HG03159 (cell line): ENCODE results near the gene SPSB3.
A peak's percentile ranks its signal among the peaks of the same experiment; 100 is the strongest.

Source experiments
- ATAC-seq: cut with Tn5 transposase; IDR thresholded peaks from one replicate; pipeline ENCODE4 v1.9.1; 2021; ENCODE audit warnings: mild to moderate bottlenecking, moderate library complexity; ENCODE audit not compliant: unreplicated experiment

SPSB3 gene

DNA sequence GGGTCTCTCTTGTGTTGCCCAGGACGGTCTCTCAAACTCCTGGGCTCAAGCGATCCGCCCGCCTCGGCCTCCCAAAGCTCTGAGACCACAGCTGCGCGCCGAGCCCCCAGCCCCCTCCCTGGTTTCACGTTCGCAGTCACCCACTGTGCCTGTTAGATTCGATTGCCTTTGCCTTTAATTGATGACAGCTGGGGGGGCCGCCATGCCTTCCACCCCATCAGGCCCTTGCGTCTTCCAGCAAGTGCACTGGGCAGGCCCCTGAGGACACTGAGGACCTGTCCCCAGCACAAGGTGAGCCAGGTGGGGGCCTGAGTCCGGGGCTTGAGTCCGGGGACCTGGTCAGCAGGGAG is 7.9 kb upstream of the SPSB3 start:
- ATAC-seq = no peak

DNA sequence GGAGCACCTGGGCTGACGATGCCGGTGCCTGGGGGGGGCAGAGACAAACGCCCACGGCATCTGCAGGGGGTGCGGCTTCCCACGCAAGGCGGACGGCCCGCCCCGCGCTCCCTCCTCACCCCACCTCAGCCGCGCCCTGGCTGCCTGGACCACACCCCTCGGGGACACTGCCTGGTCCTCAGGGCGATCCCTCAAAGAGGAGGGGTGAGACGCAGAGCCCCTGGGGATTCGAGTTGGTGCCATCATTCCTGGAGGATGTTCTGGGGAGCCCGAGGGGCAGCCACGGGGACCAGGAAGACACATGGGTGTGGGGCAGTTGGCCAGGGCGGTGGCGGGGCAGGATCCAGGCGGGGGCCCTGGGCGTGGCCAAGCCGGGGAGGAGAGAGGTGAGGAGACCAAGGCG is 7.3 kb upstream of the SPSB3 start:
- ATAC-seq = no peak

DNA sequence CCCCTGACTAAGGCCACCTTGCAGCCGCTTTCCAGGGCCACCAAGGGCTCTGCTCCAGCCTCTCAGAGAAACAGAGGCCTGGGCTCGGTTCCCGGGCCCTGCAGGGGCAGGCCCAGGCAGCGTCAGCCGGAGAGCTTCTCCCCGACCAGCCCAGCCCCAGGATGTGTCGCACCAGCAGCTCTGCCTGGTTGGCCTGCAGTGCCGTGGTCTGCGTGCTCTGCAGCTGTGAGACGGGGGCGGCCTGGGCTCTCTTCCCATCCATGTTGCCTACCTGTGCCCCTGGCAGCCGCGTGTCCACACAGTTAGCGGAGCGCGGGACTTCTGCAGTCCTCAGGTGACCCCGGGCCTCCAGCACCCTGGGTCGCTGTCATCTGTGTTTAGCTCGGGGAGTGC is 6.3 kb upstream of the SPSB3 start:
- ATAC-seq = no peak

DNA sequence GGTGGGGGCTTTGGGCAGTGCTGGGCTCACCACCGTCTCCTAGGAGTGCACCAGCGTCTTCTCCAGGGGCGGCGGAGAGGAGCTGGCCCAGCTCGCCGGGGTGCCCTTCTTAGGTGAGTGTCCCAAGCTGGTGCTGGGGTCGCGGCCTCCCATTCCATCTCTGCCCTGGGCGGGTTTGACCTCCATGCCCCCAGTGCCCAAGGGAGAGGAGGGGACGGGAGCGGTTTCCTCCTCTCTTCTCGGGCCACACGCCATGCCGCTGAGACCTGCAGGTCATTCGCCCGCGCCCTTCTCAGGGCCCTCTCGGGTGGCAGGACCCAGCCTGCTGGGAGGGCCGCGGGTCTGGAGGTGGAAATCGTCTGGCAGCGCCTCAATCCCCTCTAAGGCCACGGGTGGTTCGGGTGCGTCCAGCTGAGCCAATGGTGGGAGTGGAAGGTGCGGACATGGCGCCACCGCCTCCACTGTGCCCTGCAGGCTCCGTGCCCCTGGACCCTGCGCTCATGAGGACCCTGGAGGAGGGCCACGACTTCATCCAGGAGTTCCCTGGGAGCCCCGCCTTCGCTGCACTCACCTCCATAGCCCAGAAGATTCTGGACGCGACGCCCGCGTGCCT is 5.8 kb upstream of the SPSB3 start:
- ATAC-seq = no peak

DNA sequence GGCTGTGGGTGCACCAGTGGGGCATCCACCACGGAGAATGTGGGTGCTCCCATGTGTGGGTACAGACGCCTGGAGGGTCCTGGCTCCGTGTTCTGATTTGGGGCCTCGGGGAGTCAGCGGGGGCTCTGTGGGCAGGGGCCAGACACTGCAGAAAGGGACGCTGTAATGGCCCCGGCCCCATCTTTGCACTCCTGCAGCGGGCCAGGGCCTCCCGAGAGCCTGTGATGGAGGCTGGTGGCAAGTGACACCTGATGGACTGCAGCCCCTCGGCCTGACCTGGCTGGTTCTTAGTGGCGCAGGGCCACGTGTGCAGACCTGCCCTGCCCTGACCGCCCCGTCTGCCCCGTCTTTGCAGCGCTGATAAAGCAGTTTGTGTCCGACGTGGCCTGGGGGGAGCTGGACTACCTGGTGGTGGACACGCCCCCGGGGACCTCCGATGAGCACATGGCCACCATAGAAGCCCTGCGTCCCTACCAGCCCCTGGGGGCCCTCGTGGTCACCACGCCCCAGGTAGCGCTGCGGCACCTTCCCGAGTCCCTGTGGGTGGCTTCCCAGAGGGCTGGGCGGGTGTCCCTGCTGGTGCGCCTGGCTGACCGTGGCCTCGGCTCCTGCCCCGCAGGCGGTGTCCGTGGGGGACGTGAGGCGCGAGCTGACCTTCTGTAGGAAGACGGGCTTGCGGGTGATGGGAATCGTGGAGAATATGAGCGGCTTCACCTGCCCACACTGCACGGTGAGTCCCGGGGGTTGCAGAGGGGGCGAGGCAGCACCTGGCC is 5.1 kb upstream of the SPSB3 start:
- no peak for ATAC-seq

DNA sequence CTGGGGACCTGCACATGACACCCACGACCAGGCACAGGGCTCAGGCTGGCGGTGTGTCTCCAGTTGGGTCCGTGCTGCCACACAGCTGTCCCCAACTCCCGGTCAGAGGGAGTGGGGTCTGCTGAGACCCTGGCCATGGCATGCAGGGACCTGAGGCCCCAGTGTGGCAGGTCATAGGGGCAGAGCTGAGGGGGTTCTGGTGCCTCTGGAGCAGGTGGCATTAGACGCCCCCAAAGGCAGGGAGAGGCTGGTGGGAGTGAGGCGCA is 4.6 kb upstream of the SPSB3 start:
- ATAC-seq = no peak

DNA sequence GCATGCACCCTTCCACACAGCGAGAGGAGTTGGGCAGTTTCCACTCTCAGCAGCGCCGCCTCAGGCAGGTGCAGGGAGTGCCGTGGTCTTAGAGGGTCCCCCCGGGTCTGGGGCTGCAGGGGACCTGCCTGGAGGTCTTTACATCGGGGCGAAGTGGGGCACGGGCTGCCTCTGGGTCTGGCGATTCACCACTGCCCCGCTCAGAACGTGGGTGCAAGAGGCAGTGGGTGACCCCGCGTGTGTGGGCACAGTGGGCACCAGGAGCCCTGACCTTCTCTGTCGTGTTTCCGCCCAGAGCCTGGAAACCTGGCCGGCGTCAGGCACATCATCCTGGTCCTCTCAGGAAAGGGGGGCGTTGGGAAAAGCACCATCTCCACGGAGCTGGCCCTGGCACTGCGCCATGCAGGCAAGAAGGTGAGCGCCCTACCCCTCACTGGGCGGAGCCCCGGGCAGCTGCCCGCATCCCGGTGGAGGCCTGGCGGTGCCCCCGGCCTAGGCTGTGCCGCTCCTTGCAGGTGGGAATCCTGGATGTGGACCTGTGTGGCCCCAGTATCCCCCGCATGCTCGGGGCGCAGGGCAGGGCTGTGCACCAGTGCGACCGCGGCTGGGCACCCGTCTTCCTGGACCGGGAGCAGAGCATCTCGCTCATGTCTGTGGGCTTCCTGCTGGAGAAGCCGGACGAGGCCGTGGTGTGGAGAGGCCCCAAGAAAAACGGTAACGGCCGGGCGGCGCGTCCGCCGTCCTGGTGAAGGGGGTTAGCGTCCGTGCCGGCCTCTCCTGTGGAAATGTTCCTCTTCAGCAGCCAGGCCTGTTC is 4.1 kb upstream of the SPSB3 start:
- ATAC-seq = no peak

DNA sequence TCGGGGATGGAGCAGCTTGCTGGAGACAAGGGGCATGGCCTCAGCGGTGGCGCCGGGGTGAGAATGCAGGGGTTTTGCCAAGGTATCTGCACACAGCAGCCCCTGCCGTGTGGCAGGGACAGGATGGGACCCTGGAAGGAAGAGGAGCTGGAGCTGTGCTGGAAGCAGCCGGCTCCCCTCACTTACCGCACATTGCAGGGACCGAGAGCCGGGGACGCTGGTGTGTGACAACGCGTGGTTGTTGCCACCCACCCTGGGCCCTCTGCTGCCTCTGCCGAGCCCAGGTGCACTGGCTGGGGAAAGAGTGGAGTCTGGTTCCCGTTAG is 3.4 kb upstream of the SPSB3 start:
- ATAC-seq = no peak

DNA sequence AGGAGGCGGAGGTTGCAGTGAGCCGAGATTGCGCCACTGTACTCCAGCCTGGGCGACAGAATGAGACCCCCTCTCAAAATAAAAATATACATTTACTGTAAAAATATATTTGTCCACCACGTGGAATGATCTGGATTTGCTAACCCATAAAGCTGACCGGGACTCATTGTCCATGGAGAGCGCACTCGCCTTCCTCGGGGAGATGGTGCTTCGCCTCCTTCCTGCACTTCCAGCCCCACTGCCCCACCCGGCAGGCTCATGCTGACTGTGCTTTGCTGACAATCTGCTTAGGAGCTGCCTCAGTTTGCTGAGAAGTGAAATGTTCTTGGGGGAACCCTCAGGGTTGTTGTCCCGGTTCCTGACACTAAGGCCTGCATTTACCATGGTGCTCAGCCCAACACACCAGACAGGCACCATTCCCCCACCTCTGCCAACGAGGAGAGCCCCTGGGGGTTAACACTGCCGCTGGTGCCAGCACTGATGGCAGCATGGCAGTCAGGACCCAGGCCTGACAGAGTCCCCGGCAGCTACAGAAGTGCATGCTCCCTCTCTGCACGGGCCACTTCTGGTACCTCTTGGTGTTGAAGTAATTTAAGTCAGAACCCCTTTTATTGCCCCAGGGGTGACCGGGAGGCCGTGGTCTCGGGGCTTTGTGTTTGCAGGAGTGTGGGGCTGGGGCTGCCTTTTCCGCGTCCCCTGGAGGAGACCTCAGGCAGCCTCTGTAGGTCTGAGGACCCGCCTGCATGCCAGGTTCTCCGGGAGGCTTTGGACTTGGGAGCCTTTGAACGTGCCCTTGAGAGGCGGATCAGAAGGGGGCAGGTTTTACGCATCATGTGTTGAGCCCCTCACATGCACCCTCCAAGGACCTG is 2.8 kb upstream of the SPSB3 start:
- ATAC-seq = no peak

DNA sequence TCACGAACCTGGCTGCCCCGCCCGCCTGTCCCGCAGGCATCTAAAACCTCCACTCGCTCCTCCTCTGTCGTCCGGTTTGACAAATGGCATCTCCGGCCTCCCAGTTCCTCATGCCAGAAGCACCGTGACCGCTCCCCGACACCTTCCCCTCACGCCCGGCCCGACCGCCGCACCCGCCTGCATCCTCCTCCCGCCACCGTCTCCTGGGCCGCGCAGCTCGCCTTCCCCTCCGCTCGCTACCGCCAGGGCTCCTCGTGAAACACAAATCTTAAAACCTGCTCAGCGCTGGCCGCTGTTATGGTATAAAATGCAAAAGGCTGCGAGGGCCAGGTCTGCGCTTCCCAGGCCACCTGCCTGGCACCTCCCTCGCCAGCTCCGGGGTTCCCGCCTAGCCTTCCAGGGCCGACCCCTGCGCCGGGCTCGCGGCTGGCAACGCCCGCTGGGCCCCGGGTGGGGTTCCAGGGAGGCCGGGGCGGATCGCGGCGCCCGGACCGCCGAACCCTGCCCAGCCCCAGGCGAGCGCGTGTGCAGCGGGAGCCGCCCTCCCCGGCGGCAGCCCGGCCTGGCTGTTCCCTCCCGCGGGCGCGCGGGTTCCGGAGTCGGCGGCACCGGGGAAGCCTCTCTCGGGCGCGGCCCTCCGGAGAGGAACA is 488 bp downstream of the SPSB3 start:
- peak; percentile 9 for ATAC-seq

DNA sequence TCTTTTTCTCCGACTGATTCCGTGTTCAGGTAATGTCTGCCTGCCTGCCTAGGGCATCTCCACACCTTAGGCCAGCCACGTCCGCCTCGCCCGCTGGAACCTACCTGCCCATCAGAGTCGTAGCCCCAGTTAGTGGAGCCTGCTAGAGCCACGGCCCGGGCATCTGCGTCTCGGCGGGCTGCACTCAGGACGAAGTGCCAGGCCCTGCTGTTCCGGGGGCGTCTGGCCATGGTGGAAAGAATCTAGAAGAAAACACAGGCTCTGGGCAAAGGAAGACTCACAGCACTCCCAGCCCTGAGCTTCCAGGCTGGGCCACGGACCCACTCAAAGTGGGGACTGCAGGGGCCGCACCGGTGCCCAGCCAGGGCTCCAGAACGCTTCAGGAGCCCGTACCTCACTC is 1.1 kb downstream of the SPSB3 start:
- ATAC-seq = no peak

DNA sequence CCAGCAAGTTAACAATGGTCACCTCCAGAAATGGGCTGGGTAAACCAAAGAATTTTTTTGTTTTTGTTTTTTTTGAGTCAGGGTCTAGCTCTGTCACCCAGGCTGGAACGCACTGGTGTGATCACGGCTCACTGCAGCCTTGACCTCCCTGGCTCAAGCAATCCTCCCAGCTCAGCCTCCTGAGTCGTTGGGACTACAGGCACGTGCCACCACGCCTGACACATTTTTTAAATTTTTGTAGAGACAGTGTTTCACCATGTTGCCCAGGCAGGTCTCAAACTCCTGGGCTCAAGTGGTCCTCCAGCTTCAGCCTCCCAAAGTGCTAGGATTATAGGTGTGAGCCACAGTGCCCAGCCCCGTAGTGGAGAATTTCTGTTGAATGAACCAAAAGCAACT is 1.7 kb downstream of the SPSB3 start:
- ATAC-seq = no peak

DNA sequence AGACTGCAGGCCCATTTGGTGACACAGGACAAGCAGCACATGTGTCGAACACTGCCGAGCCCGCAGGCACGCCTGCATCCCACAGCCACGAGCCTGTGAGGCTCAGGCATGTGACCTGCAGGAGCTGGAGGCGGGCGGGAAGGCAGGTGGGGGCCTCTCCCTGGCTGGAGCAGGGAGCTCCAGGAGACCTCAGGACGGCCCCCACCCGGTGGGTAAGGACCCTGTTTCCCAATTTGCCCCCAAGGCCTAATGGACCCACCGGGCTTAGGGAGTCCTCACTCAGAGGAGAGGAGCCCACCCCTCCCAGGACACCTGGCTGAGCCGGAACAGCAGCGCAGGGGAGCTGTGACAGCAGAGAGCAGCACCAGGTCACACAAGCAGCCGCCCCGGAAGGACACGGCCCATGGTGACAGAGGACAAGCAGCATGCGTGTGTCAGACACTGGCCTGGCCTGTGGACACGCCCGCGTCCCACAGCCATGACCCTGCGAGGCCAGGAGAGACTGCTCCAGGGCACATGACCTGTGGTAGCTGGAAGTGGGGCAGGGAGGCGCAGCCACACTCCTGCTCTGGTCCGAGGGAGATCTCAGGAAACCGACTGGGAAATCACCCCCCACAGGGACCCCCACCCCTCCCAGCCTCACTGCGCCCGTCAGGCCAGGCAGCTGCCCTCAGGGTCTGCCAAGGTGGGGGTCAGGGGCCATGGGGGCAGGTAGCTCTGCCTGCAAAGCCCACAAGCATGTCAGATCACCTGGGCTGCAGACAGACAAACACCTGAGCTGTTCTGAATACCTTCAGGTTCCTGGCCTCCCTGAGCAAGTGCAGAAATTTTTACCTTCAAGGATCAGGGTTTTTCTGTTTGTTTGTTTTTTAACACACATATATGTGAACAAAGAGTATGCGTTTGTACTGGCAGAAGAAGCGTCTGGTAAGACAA is 2.4 kb downstream of the SPSB3 start:
- no peak for ATAC-seq

DNA sequence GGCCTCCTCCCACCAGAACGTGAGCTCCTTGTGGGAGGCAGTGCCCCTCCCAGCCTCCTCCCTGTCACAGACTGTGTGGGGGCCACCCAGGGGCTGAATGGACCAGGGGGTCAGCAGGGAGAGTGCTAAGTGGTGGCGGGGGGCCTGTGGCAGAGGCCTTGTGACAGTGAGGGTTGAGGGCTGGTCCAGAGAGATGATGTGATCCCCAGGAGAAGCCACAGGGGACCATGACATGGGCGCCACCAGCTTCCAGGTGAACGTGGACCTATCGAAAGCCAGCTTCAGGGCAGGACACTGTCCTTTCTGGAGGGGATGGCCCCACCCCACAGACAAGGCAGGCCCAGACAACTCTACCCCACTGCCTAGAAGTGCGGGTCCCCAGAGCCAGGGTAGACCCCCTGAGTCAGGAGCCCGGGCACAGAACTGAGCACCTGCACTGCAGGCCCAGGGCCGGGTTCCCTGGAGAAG is 3.1 kb downstream of the SPSB3 start:
- ATAC-seq = no peak

DNA sequence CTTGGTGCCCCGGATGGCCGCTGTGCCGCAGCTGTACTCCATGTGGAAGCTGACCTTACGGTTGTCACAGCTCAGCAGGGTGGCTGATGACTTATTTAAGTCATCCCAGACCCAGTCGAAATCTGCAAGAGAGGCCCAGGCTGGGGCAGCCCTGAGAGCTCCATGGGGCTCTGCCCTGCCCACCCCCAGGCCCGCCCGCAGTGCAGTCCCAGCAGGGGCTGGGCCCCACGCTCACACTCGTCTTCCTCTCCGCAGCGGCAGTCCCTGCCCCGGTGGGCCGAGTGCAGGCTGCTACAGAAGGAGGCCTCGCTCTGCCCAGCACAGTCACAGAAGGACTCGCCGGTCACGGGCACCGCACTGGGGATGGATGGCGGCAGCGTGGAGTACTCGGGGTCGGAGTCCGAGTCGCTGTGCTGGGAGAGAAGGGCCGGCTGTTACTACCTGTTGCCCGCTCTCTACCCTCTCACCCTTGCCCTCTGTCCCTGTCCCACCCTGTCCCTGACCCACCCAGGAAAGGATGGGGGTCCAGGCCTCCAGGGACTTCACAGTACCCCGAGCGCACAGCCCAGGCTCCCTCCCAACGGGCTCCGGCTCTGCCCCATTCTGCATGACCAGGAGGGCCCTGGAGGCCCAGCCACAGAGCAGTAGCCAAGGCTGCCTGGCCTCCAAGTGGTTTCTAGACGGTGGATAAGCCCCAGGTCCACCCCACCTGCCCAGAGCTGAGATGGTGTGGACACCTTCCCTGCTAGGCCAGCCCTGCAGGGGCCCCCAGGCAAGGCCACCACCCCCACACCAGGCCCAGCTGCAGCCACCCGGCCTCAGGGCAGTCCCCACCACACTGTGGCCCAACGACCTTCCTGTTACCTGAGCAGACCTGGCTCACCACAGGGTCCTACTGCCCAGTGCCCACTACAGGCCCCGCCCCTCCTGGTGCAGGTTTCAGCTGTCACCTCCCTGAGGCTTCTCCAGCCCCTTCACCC is 3.9 kb downstream of the SPSB3 start:
- no peak for ATAC-seq

DNA sequence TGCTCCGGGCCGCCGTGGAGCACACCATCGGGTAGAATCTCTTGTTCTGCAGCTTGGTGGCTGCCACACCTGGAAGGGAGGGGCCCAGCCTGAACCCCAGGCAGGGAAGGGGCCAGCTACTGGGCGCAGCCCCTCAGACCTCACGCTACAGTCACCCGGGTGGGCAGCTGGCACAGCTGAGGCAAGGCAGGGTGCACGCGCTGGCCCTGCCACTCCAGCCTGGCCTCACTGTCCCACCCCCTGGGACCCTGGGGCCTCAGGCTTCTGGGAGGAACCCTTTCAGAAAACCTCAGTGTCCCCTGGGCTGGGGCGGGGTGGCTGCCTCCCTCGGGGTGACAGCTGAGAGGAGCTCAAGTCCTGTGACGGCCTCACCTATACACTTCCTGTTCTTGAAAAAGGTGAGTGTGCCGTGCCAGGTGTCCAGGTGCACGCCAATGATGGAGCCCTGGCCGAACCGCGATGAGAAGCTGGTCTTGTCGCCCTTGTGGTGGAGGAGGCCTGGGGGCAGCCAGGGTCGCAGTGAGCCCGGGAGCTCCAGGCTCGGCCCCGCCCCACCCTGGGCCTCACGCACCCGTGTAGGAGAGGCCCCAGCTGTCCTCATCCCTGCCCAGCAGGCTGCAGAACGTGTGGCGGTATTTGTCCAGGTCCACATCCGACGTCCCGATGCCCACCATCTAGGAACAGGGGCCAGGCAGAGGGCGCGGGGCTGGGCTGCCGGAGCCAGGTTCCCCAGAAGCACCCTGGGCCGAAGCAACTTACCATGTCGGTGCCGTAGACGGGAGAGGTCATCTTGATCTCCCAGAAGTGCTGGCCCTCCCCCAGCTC is 4.8 kb downstream of the SPSB3 start:
- ATAC-seq = no peak

DNA sequence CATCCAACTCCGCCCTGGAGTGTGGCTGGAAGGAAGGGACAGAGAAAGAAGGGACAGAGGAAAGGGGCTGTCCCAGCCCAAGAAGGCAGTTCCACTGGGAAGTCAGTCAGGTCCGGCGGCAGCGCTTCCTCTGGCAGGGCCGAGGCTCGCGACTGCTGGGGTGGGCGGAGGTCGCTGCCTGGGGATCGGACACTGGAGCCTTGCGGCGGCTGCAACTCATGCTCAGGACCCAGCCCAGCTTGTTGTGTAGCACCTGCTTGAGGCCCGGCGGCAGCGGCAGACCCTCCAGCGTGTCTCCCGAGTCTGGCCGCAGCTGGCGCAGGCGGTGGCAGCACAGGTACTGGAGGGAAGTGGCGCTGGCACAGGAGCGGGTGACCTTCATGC is 5.4 kb downstream of the SPSB3 start:
- no peak for ATAC-seq

DNA sequence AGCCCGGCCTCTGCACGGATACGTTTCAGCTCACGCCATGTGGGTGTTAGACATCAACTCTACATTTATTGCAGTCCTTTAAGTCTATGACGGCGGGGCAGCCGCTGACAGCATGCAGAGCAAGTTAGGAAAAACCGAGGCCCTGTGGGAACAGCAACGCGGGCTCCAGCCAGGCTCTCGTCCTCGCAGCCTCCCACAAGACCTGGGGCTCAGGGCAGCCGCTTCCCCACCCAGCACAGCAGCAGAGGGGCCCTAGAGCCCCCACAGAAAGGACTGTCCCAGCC is 5.8 kb downstream of the SPSB3 start:
- no peak for ATAC-seq
